ENCODE results near the gene CEP131. TPM values are rescaled to one million over a fixed set of nuclear protein-coding genes. Genes with fewer than 3 reads are reported as not detected.

Gene CEP131
- total RNA-seq, 1 donor from 2014 or later: 8.9 TPM

- DNase-seq (ENCODE audit: missing footprints) (no peak), ATAC-seq (no peak)
- intact Hi-C loops (cut with DNase I): no loop called here
Measured at GRCh38 chr17:81183316-81183715, 39.4 kb downstream of the CEP131 start.

DNA sequence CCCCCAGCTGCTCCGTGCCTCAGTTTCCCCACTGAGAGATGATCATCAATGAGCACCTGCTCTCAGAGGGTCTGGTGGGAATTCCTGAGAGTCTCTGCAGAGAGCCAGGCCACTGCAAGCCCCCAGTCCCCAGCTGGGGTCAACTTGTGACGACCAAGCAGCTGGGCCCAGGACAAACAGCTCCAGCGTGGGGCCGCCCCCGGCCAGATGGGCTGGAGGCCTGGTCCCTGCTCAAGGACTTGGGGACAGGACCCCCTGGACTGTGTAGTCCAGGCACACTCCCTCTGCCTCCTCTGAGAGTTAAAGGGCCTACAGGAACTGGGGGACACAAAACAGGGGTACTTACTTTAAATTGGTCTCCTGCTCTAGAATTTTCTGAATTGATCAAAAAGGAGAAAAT lies 40.2 kb downstream of the CEP131 start:
- ATAC-seq (no peak), DNase-seq (ENCODE audit: missing footprints) (no peak)
- intact Hi-C loops (cut with DNase I): no loop called here

GRCh38 chr17:81181811-81182185 lies 41.0 kb downstream of the CEP131 start:
- ATAC-seq (no peak), DNase-seq (ENCODE audit: missing footprints) (no peak)
- intact Hi-C loops (cut with DNase I): no loop called here

DNA sequence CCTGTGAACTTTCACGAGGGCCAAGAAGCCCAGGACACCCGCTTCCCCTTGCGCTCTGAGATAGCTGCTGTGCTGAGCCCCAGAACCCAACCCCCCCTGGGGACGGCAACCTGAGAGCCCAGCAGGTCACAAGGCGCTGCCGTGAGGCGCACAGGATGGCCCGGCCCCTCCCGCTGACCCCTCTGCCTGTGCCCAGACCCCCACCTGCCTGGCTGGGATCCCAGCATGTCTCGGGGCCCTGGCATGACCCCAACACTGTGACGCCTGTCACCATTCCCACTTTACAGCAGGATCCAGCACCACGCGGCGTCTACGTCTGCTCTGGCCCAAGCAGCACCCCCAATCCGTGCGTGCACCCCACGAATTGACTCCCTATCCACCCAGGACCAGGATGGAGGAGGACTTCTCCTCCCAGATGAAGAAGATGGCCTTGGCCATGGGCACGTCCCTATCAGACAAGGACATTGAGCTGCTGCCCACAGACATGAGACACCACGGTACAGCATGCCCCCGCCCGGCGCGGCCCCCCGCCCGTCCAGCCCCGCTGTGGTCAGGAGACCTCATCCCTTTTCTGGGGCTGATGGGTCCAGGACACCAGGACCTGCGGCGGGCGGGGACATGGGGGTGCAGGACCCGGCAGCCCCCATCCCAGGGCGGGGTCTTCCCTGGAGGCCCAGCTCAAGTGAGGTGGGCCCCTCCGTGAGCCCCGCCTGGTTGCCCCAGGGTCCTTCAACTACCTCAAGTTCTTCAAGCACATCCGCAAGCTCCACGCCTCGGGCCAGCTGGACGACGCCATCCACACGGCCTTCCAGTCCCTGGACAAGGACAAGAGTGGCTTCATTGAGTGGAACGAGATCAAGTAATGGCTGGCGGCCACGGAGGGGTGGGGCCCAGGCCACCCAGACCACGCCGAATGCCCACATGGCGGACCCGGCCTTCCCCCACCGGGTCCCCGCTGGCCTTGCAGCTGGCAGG lies 41.6 kb downstream of the CEP131 start:
- DNase-seq (ENCODE audit: missing footprints) (peak; percentile 26), ATAC-seq (no peak)
- intact Hi-C loops (cut with DNase I): no loop called here

DNA sequence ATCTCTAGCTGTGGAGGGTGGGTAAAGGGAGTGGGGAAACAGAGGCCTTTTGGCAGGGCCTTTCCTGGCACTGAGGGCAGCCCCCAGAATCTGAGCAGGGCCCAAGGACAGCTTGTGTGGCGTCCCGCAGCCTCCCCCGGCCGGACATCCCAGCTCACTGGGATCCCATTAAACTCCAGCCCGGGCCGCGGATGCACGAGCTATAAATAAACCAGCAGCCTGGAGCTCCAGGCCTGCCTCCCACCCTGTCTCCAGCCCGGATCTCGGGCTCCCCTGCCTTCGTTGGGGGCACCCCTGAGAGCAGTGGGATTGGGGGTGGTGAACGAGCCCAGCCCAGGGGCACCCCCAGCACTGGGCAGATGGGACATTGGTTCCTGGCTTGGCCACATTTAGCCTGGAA lies 42.9 kb downstream of the CEP131 start:
- ATAC-seq (no peak), DNase-seq (ENCODE audit: missing footprints) (no peak)
- intact Hi-C loops (cut with DNase I): no loop called here

- ATAC-seq: no peak
- no peak for DNase-seq (ENCODE audit: missing footprints)
Measured at GRCh38 chr17:81179220-81179619, 43.5 kb downstream of the CEP131 start.

GRCh38 chr17:81178136-81179091 lies 44.4 kb downstream of the CEP131 start:
- ATAC-seq (no peak), DNase-seq (ENCODE audit: missing footprints) (no peak)
- intact Hi-C loops (cut with DNase I): no loop called here

More at GRCh38 chr17:81179220-81179619, 43.5 kb downstream of the CEP131 start:
- intact Hi-C loops (cut with DNase I): no loop called here

GRCh38 chr17:81176666-81177065 lies 46.1 kb downstream of the CEP131 start:
- intact Hi-C loops (cut with DNase I): no loop called here
- ATAC-seq (no peak), DNase-seq (ENCODE audit: missing footprints) (no peak)

- no peak for DNase-seq (ENCODE audit: missing footprints)
- ATAC-seq: no peak
- intact Hi-C loops (cut with DNase I): no loop called here
Measured at GRCh38 chr17:81173762-81174155, 49.0 kb downstream of the CEP131 start.

DNA sequence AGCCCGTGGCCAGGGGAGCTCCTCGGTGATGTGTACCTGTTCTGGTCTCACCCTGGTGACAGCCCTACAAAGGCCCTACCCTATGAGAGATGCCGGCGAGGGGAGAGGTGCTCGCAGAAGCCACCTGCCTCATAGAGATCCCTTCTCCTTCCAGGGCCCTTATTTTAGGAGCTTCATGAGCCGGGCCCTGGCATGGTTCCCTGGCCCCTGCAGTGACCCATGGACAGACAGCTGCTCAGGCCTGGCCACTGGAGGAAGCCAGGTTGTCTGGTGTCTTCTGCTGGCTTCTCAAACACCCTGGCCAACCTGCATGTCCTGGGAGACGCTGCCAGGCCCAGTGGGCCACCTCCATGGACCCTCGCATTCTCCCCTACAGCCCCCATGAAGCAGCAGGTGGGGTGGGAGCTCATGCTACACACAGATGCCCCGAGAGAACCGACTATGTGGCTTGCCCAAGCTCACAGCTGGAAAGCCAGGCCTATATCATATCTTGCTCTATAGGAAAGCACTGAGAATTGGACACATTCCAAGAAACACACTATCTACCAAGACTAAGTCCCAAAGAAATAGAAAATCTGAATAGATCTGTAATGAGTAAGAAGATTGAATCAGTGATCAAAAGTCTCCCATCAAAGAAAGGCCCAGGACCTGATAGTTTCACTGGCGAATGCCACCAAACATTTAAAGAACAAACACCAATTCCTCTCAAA lies 49.6 kb downstream of the CEP131 start:
- DNase-seq (ENCODE audit: missing footprints) (peak; percentile 40), ATAC-seq (no peak)
- intact Hi-C loops (cut with DNase I): no loop called here

DNA sequence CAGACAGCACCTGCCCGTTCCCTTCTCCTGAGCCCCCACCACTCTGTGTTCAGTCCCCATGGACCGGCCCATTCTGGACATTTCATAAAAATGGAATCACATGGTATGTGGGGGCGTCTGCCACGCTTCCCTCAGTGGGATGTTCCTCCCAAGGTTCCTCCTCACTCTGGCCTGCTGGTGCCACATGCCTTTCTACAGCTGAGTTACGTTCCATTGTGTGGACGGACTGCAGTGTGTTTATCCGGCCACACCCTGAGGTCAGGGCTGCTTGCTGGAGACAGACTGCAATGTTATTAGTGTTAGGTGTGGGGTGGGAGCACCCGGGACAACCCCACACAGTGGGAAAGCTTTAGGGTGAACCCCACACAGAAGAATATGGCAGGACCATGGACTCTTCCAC lies 50.8 kb downstream of the CEP131 start:
- ATAC-seq: no peak
- intact Hi-C loops (cut with DNase I): no loop called here
- peak; percentile 4 for DNase-seq (ENCODE audit: missing footprints)

DNA sequence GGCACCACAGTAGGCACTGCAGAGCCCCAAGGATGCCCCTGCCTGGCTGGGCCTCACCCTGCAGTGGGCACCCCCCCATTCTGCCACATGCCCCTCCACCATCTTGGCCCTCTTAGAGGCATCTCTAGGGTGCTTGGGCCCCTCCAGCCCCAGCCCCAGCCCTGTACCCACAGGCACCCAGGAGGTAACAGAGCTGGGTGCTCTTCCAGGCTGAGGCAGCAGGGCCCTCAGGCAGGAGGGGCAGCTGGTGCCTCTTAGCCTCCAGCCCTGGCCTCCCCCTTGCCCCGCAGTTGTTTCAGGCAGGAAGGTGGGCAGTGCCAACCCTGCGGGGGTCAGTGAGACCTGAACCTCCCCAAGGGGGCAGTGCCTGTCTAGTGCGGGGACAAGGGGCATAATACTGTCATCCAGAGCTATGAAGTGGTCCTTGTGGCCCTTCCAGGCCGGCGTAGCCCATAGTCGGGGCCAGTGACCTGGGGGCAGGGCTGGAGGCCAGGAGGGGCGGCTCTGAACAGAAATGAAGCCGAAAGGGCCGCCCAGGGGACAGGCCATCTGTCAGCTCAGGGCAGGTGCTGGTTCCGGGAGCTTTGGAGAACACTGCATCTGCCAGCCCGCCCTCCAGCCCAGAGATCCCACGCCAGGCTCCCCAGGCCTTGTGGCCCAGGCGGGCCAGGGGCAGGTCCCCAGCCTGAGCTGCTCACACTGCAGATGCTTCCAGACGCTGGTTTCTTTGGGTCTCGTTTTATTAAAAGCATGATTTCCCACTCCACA lies 51.9 kb downstream of the CEP131 start:
- ATAC-seq: no peak
- DNase-seq (ENCODE audit: missing footprints): peak; percentile 34
- intact Hi-C loops (cut with DNase I): no loop called here

DNA sequence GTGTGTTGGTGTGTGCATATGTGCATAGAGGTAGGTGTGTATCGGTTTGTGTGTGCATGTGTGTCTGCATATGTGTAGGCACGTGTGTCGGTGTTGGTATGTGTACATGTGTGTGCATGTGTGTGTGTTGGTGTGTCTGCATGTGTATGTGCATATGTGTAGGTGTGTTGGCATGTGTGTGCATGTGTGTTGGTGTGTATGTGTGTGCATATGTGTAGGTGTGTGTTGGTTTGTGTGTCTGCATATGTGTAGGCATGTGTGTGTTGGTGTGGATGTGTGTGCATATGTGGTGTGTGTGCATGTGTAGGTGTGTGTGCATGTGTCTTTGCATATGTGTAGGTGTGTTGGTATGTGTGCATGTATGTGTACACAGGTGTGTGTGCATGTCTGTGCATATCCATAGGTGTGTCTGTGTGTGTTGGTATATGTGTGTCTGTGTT lies 52.9 kb downstream of the CEP131 start:
- intact Hi-C loops (cut with DNase I): no loop called here
- DNase-seq (ENCODE audit: missing footprints) (peak; percentile 40), ATAC-seq (no peak)

- intact Hi-C loops (cut with DNase I): no loop called here
- DNase-seq (ENCODE audit: missing footprints) (no peak), ATAC-seq (no peak)
Measured at GRCh38 chr17:81167638-81168037, 55.1 kb downstream of the CEP131 start.

DNA sequence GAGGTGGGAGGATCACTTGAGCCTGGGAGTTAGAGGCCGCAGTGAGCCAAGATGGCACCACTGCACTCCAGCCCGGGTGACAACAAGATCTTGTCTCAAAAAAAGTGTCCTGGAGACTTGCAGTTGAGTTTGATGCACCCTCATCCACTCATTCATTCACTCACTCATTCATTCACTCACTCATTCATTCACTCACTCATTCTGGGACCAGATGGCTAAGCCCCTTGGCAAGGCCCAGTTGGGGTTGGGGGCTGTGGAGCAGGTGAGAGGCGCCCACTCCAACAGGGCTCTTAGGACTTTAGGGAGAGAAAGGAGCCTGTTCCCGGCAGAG lies 55.6 kb downstream of the CEP131 start:
- ATAC-seq: no peak
- DNase-seq (ENCODE audit: missing footprints): no peak
- intact Hi-C loops (cut with DNase I): no loop called here

DNA sequence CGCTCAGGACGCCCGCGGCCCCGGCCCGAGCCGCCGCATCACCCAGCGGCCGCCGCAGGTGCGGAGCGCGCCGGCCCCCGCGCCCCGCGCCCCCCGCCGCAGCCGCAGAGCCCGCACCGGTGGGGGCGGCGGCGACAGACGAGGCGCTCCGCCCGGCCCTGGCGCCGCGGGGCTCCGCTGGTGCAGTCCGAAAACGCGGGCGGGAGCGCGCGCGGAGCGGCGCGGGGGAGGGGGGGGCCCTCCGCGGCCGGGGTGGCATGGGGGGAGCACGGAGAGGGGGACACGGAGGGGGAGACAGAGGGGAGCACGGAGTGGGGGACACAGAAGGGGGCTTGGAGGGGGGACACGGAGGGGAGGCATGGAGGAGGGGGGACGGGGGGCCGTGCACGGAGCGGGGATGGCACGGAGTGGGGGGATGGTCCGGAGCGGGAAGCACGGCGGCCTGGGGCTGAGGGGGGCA lies 56.7 kb downstream of the CEP131 start, which contains the start of gene AATK:
TSS of gene AATK (minus strand) at position 189 of the 460 bp plus-strand sequence. CDS start 229 bp downstream, outside the sequence.
- DNase-seq (ENCODE audit: missing footprints): no peak
- intact Hi-C loops (cut with DNase I): no loop called here
- no peak for ATAC-seq

DNA sequence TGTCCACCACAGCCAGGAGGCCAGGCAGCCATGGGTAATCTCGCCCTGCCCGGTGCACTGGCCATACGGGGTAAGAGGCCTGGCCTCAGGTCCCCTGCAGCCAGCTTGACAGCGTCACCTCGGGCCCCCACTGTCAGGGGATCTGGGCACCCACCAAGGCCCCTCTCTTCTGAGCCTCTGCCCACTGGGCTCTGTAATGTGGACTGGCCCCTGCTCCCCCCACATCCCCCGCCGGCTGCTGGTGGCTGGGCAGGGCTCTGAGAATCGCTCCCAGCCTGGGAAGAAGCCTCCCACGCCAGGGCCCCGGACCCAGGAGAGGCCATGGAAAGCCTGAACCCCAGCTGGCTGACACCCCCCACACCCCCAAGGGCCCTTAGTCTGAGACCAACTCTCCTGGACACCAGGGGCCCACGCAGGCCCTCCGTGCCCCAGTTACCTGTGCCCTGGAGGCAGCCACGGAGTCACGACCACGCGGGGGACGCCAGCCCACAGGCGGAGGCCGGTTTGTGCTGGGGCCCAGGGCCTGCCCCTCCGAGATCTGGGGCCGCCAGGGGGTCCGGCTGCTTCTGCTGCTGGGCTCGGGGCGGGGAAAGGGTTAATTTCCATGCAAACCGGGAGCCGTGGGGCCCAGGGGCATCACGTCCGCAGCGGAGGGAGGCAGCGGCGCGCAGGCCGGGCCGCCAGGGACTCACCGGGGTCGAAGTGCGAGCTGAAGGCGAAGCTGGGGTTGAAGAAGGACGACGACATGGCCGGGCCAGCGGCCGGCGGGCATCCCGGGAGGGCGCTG lies 57.3 kb downstream of the CEP131 start, which contains the start of gene PVALEF:
TSS of gene PVALEF (plus strand) at position 262 of the 787 bp plus-strand sequence. CDS start 15,720 bp downstream, outside the sequence.
- DNase-seq (ENCODE audit: missing footprints) (no peak), ATAC-seq (no peak)
- intact Hi-C loops (cut with DNase I): no loop called here
